A549 treated with CpdA at 1 μM for 4 hours (cell line): ENCODE results near the gene TAP2. TPM values are rescaled to one million over a fixed set of nuclear protein-coding genes. Genes with fewer than 3 reads are reported as not detected.

Source experiments
- total RNA-seq: library from RNA; stranded (reverse); fragments of 200-300 nt; extraction: Qiagen RNA extraction; gene quantifications from 5 replicates; pipeline ENCODE4 v1.2.3, GENCODE V29; 2022; ENCODE audit warnings: low read depth

Gene TAP2
- 15.5 to 24.9 TPM (median 20.7 TPM) in 5 replicates for total RNA-seq

GRCh38 chr6:32838114-32838958 lies at the start of gene TAP2:
Gene TAP2 (minus strand): TSS chr6:32838739. CDS start chr6:32838233, 506 bp downstream.

GRCh38 chr6:32853541-32854375 lies 15.2 kb upstream of the TAP2 start, which contains the start of the genes PSMB9 and TAP1:
Gene PSMB9 (plus strand): TSS chr6:32854192. CDS start chr6:32854230, 38 bp downstream.
Gene TAP1 (minus strand): TSS chr6:32853704. CDS start chr6:32853636, 68 bp downstream.

GRCh38 chr6:32843979-32844838 lies 5.7 kb upstream of the TAP2 start, which contains the start of gene PSMB8:
Gene PSMB8 (minus strand): TSS chr6:32844047. CDS start chr6:32843996, 51 bp downstream.

GRCh38 chr6:32816746-32817204 lies 21.8 kb downstream of the TAP2 start, which contains the start of gene HLA-DOB:
Gene HLA-DOB (minus strand): TSS chr6:32817002. CDS start chr6:32816951, 51 bp downstream.

Other genes starting within 250 kb of the TAP2 start
- gene HLA-DRB1, start 248.9 kb downstream of the TAP2 start, total RNA-seq: not detected in 5 replicates
- not detected in 5 replicates for gene HLA-DQA1, start 201.3 kb downstream of the TAP2 start, total RNA-seq
- not detected in 5 replicates for gene HLA-DQB1, start 172.1 kb downstream of the TAP2 start, total RNA-seq
- not detected in 5 replicates for gene HLA-DQA2, start 97.3 kb downstream of the TAP2 start, total RNA-seq
- not detected in 5 replicates for gene HLA-DQB2, start 75.2 kb downstream of the TAP2 start, total RNA-seq
- 0.10 to 0.29 TPM (median 0.22 TPM) in 3 of 5 replicates, not detected in the others for gene HLA-DOB, start 21.7 kb downstream of the TAP2 start, total RNA-seq
- 18.8 to 23.8 TPM (median 19.6 TPM) in 5 replicates for gene PSMB8, start 5.3 kb upstream of the TAP2 start, total RNA-seq
- 32.7 to 36.3 TPM (median 35.2 TPM) in 5 replicates for gene TAP1, start 15.0 kb upstream of the TAP2 start, total RNA-seq
- gene PSMB9, start 15.5 kb upstream of the TAP2 start, total RNA-seq: 15.7 to 22.6 TPM (median 17.9 TPM) in 5 replicates
- gene HLA-DMB, start 102.3 kb upstream of the TAP2 start, total RNA-seq: 0.96 to 2.3 TPM (median 1.8 TPM) in 5 replicates
- gene HLA-DMA, start 114.4 kb upstream of the TAP2 start, total RNA-seq: 2.4 to 3.8 TPM (median 3.0 TPM) in 5 replicates
- 135 to 175 TPM (median 143 TPM) in 5 replicates for gene BRD2, start 129.9 kb upstream of the TAP2 start, total RNA-seq
- gene HLA-DOA, start 170.9 kb upstream of the TAP2 start, total RNA-seq: not detected in 5 replicates
- not detected in 5 replicates for gene HLA-DPA1, start 234.9 kb upstream of the TAP2 start, total RNA-seq
- not detected in 5 replicates for gene HLA-DPB1, start 237.3 kb upstream of the TAP2 start, total RNA-seq